CD4-positive, alpha-beta memory T cell (primary cell): ENCODE measurements around the gene SUPT4H1. TPM values are rescaled to one million over a fixed set of nuclear protein-coding genes. Genes with fewer than 3 reads are reported as not detected.
"Not testable (repeated sequence)": the region's sequence is repeated elsewhere in the genome, so short reads cannot be mapped to it uniquely, and the experiment has no call there.

Experiments
- CTCF ChIA-PET: fragments of 350-600 bp; sonication (Branson Sonifier 250); formaldehyde crosslinking; loops from one replicate; lab custom pipeline; 2021; ENCODE audit warnings: inconsistent platforms; ENCODE audit not compliant: partially characterized antibody; lab: Charles Lee
- POLR2A ChIA-PET: fragments of 350-600 bp; sonication (Branson Sonifier 250); formaldehyde crosslinking; loops from one replicate; lab custom pipeline; 2021; ENCODE audit not compliant: partially characterized antibody; lab: Charles Lee
- DNase-seq, 5 donors: peaks; one replicate each; pipeline versions ENCODE4 v3.0.0 to v3.0.0-alpha.2; 2020 to 2022; ENCODE audit warnings: mixed read lengths in 1 of 5
- H3K27ac ChIP-seq: one replicate; pipeline ENCODE4 v1.7.0; 2013; ENCODE audit warnings: low read depth, low read length
- H3K27me3 ChIP-seq: 2 replicates; pipeline ENCODE4 v1.7.0; 2013; ENCODE audit warnings: mild to moderate bottlenecking, low read length, moderate library complexity; ENCODE audit not compliant: insufficient read depth
- H3K36me3 ChIP-seq: 2 replicates; pipeline ENCODE4 v1.7.0; 2013; ENCODE audit warnings: mild to moderate bottlenecking, low read length, moderate library complexity; ENCODE audit not compliant: insufficient read depth
- H3K4me1 ChIP-seq: 2 replicates; pipeline ENCODE4 v1.7.0; 2013; ENCODE audit warnings: mild to moderate bottlenecking, low read length, moderate library complexity; ENCODE audit not compliant: insufficient read depth
- H3K4me3 ChIP-seq, 2 donors: one replicate each; pipeline ENCODE4 v1.7.0; 2013; ENCODE audit warnings: low read length in 2 of 2, mild to moderate bottlenecking in 1 of 2
- H3K9me3 ChIP-seq, 2 donors: one replicate each; pipeline ENCODE4 v1.7.0; 2013; ENCODE audit warnings: low read length in 2 of 2, control low read depth in 1 of 2; ENCODE audit not compliant: control insufficient read depth in 1 of 2
- H3K27ac Mint-ChIP-seq, 7 donors: one replicate each; pipeline ENCODE4 v1.8.0; 2020 to 2021; ENCODE audit warnings: mixed read lengths in 7 of 7, mild to moderate bottlenecking in 6 of 7, inconsistent platforms in 3 of 7, moderate library complexity in 3 of 7
- H3K27me3 Mint-ChIP-seq, 2 donors: one replicate each; pipeline ENCODE4 v1.8.0; 2020 to 2021; ENCODE audit warnings: mixed read lengths in 2 of 2
- H3K36me3 Mint-ChIP-seq, 2 donors: one replicate each; pipeline ENCODE4 v1.8.0; 2020 to 2021; ENCODE audit warnings: mixed read lengths in 2 of 2, inconsistent platforms in 1 of 2, mild to moderate bottlenecking in 1 of 2
- H3K4me1 Mint-ChIP-seq, 4 donors: one replicate each; pipeline ENCODE4 v1.8.0; 2020 to 2021; ENCODE audit warnings: mixed read lengths in 4 of 4, mild to moderate bottlenecking in 1 of 4
- H3K4me3 Mint-ChIP-seq, 8 donors: one replicate each; pipeline ENCODE4 v1.8.0; 2020 to 2021; ENCODE audit warnings: mixed read lengths in 8 of 8, mild to moderate bottlenecking in 7 of 8, moderate library complexity in 6 of 8, inconsistent platforms in 3 of 8
- H3K9me3 Mint-ChIP-seq, 8 donors: one replicate each; pipeline ENCODE4 v1.8.0; 2020 to 2021; ENCODE audit warnings: mixed read lengths in 8 of 8, mild to moderate bottlenecking in 5 of 8, inconsistent platforms in 3 of 8, moderate library complexity in 1 of 8
- intact Hi-C: fragments of 100-400 bp; cut with micrococcal nuclease; formaldehyde crosslinking; loops from one replicate; pipeline ENCODE4 v1.15.1; 2023
- polyA plus RNA-seq, 2 donors: library from polyadenylated mRNA; unstranded; fragments of 300-500 nt; fragmentation: Illumina TruSeq; gene quantifications; one replicate each; pipeline ENCODE4 v1.2.3, GENCODE V29; 2021
- total RNA-seq, 2 experiments: library from RNA; stranded (reverse); gene quantifications; one replicate each; pipeline ENCODE4 v1.2.3, GENCODE V29; 2021

Gene SUPT4H1
- total RNA-seq (10 to 100 TPM; 61.4 to 75.2 TPM), polyA plus RNA-seq (100 to 1,000 TPM in 1 of 2 donors, 10 to 100 TPM in 1; 94.4 to 120 TPM)

DNA sequence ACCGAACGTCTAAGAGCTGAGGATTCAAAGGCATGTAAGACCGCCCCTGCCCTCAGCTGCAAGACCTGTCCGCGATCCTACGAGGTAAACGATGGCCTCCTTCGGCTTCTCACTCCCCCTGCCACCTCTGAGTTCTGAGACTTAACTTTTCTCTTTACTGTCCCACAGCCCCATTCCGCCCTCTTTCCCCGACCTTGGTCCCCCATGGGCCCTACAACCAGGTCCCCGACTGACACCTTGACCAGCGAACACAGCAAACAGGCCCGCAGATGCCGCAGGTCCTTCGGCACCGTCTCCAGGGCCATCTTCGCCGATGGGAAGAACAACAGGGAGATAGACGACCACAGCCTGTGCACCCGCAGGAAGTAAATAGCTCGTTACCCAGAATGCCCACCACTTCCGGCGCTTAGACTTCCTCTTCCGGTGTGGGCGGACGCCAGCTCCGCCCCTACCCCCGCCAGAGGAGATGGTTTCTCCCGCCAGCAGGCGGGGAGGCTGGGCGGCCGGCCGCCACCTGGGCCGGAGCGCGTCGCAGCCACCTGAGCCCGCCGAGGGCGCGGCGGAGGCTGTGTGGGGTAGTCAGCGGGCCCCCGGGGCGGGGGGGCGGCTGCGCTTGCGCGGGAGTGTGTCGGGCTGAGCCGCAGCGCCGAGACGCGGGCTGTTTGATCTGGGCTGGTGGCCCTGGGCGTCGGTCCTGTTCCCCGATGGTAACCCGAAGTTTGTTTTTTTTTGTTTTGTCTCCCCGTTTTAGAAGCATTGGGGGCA lies at the start of gene SUPT4H1:
Gene SUPT4H1, minus strand, starts transcription at position 371 of the 765 bp plus-strand sequence. Its CDS starts 66 bp downstream, at position 305.
- Histone ChIP-seq H3K27me3 (no peaks in the 10 kb centered on the region), H3K4me3 (peak within 1 kb of the TSS; percentile 92 to 98), H3K4me1 (peaks cover 59% of the 10 kb centered on the region), H3K27ac (peak within 1 kb of the TSS; percentile 85), H3K9me3 (no peaks in the 10 kb centered on the region), H3K36me3 (peaks cover 29% of the 10 kb centered on the region)
- Mint-ChIP-seq H3K4me1 (peaks cover 40 to 68% (median 55%) of the 10 kb centered on the region in 4 donors), H3K9me3 (no peaks in the 10 kb centered on the region), H3K27me3 (no peaks in the 10 kb centered on the region), H3K27ac (peak within 1 kb of the TSS; percentile 98 to 100 (median 99)), H3K36me3 (peaks cover 34 to 50% of the 10 kb centered on the region in 2 donors), H3K4me3 (peak within 1 kb of the TSS; percentile 99 to 100 (median 99))
- ChIA-PET CTCF (interaction anchor here (0.7 to 6.1 kb wide), 13 partner anchors 7 to 653 kb away, joined by 3 to 102 read pairs (median 7); partner anchors contain the start of genes HSF5 and RNF43), POLR2A (interaction anchor here (0.6 to 27.8 kb wide), 22 partner anchors 12 to 866 kb away, joined by 3 to 3924 read pairs (median 5); partner anchors contain the start of genes HSF5, MKS1, MRPS23 and MTMR4)
- peak; percentile 91 to 94 (median 94) for DNase-seq
- intact Hi-C loops = loop anchor here (1.0 to 5.0 kb wide), 7 partner anchors 8 to 1265 kb away; partner anchors contain the start of genes AKAP1, RNF43, SRSF1 and TSPOAP1

DNA sequence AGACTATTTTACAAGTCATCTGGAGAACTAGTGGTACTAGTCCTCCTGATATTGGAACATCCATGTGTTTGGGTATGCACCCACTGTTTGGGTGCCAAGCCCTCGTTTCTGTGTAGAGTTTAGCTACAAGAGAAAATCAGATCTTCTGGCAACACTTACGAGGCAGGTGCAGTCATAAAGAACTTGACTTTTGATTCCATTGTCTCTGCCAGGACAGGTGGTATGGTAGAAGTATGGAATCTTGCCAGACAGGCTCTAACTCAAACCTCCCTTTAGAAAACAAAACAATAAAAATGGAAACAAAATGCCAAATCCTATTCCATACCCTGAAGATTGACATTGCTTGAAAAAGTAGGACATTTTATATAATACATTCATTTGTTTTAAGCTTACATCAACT lies 49.3 kb upstream of the SUPT4H1 start:
- Histone ChIP-seq H3K4me3 (no peak overlapping the region), H3K4me1 (no peaks in the 10 kb centered on the region), H3K9me3 (no peaks in the 10 kb centered on the region), H3K27ac (no peak overlapping the region), H3K36me3 (no peaks in the 10 kb centered on the region), H3K27me3 (no peaks in the 10 kb centered on the region)
- Mint-ChIP-seq H3K27ac (no peak overlapping the region), H3K4me3 (no peak overlapping the region), H3K4me1 (peaks cover 5 to 6% (median 5%) of the 10 kb centered on the region in 4 donors), H3K9me3 (no peaks in the 10 kb centered on the region), H3K27me3 (no peaks in the 10 kb centered on the region), H3K36me3 (peaks cover 0 to 5% of the 10 kb centered on the region in 2 donors)
- intact Hi-C loops = no loop called here
- POLR2A ChIA-PET = no interaction called here
- CTCF ChIA-PET = no interaction called here
- DNase-seq = no peak

DNA sequence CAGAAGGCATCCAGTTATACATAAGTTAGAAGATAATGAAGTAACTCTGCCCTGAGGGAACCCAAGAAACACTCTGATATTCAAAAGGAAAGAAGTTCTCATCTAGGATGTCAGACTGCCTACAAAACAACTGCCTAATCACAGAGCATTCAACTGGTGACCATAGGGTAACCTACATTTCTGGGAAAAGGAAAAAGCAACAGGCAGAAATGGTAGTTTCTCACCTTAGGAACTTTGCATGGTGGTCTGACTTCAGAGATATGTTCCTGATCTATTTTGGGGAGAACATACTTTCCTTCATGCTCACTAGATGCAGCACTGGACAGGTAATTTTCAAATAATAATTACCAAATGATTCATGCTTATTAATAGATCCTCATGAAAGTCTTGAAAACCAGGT lies 48.8 kb upstream of the SUPT4H1 start:
- Mint-ChIP-seq H3K27ac (no peak overlapping the region), H3K4me3 (no peak overlapping the region), H3K4me1 (peaks cover 5 to 6% (median 5%) of the 10 kb centered on the region in 4 donors), H3K9me3 (no peaks in the 10 kb centered on the region), H3K27me3 (no peaks in the 10 kb centered on the region), H3K36me3 (peaks cover 0 to 5% of the 10 kb centered on the region in 2 donors)
- Histone ChIP-seq H3K4me1 (no peaks in the 10 kb centered on the region), H3K27me3 (no peaks in the 10 kb centered on the region), H3K4me3 (no peak overlapping the region), H3K36me3 (no peaks in the 10 kb centered on the region), H3K9me3 (no peaks in the 10 kb centered on the region), H3K27ac (no peak overlapping the region)
- POLR2A ChIA-PET = no interaction called here
- CTCF ChIA-PET = interaction anchor here (1.0 to 1.3 kb wide), 4 partner anchors 10 to 87 kb away, joined by 3 to 6 read pairs (median 3); partner anchors contain the start of genes HSF5 and RNF43
- no peak for DNase-seq
- intact Hi-C loops = no loop called here

DNA sequence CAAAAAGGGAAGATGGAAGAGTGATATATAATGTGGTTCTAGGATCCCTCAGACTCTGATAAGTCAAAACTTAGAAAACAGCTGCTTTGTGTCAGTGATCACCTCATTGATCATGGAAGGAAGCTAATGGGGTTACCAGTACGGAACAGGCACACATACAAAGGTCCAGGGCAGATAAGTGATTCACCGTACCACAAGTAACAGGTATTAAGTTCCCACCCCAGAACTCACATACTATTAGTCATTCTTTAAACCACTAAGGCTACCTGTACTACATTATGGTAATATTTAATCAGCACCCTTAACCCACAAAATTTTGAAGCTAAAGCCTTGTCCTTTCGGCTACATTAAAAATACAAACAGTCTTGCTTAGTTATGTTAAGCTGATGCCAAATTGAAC lies 48.0 kb upstream of the SUPT4H1 start:
- no peaks in the 10 kb centered on the region for H3K36me3 ChIP-seq
- no peak overlapping the region for H3K27ac ChIP-seq
- Mint-ChIP-seq H3K27me3 (no peaks in the 10 kb centered on the region), H3K27ac (no peak overlapping the region), H3K36me3 (peaks cover 0 to 5% of the 10 kb centered on the region in 2 donors), H3K9me3 (no peaks in the 10 kb centered on the region), H3K4me3 (no peak overlapping the region), H3K4me1 (peaks cover 5 to 6% (median 5%) of the 10 kb centered on the region in 4 donors)
- H3K4me3 ChIP-seq = no peak overlapping the region
- no peak for DNase-seq
- H3K4me1 ChIP-seq = no peaks in the 10 kb centered on the region
- intact Hi-C loops = no loop called here
- CTCF ChIA-PET = interaction anchor here (1.0 to 1.3 kb wide), 4 partner anchors 9 to 88 kb away, joined by 3 to 6 read pairs (median 3); partner anchors contain the start of genes HSF5 and RNF43
- H3K27me3 ChIP-seq = no peaks in the 10 kb centered on the region
- H3K9me3 ChIP-seq = no peaks in the 10 kb centered on the region
- POLR2A ChIA-PET = interaction anchor here (1.2 kb wide), 1 partner anchor 72 kb away, joined by 3 read pairs; the partner anchor contains the start of gene TSPOAP1

DNA sequence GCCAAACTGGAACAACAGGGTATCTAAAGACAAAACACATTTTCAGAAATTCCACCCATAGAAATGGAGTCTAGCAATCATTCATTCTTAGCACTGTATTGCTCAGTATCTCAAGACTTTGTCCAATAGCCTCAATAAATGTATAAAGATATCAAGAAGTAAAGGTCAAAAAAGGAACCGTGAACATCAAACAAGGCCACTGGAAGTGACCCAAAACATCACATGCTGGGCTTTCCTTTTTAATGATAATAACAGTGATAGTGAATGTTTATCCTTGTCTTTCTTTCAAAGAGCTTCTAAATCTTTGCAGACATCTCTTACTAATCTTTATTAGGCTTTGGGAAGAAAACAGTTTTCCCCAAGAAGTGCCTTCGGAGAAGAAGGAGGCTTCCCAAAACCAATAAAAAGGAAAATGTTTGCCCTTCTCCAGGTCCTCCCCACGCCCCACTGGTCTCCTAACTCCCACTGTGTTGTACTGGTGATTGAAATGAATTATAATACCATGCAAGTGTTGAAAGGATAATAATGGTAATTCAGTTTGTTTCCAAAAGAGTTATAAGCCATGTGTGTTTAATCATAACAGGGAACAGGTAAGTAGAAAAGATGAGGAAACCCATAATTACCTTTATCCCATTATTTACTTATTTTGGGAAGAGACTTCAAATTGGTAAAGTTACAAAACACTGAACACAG lies 46.7 kb upstream of the SUPT4H1 start:
- H3K4me1 Mint-ChIP-seq = peaks cover 5 to 6% (median 5%) of the 10 kb centered on the region in 4 donors
- H3K27ac Mint-ChIP-seq = no peak overlapping the region
- H3K9me3 ChIP-seq = no peaks in the 10 kb centered on the region
- ChIA-PET POLR2A (no interaction called here), CTCF (no interaction called here)
- H3K4me3 ChIP-seq = no peak overlapping the region
- no peaks in the 10 kb centered on the region for H3K27me3 ChIP-seq
- no peaks in the 10 kb centered on the region for H3K9me3 Mint-ChIP-seq
- no peak overlapping the region for H3K27ac ChIP-seq
- H3K27me3 Mint-ChIP-seq = no peaks in the 10 kb centered on the region
- intact Hi-C loops = no loop called here
- H3K36me3 ChIP-seq = no peaks in the 10 kb centered on the region
- no peaks in the 10 kb centered on the region for H3K4me1 ChIP-seq
- DNase-seq = no peak
- H3K36me3 Mint-ChIP-seq = peaks cover 0 to 5% of the 10 kb centered on the region in 2 donors
- no peak overlapping the region for H3K4me3 Mint-ChIP-seq

DNA sequence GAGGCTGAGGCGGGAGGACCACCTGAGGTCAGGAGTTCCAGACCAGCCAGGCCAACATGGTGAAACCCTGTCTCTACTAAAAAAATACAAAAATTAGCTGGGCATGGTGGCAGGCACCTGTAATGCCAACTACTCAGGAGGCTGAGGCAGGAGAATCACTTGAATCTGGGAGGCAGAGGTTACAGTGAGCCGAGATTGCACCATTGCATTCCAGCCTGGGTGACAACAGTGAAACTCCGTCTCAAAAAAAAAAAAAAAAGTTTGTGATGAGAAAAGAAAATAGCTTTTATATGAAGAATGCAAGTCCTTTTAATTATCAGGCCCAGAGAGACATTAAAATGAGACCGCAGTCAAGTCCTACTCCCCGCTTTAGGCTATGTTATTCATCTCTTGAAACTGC lies 45.4 kb upstream of the SUPT4H1 start:
- H3K36me3 ChIP-seq, DNase-seq, H3K4me3 Mint-ChIP-seq, H3K4me3 ChIP-seq, H3K36me3 Mint-ChIP-seq, H3K27me3 Mint-ChIP-seq, H3K27ac ChIP-seq, H3K9me3 ChIP-seq, H3K9me3 Mint-ChIP-seq, H3K27ac Mint-ChIP-seq, H3K27me3 ChIP-seq, intact Hi-C loops, H3K4me1 ChIP-seq, H3K4me1 Mint-ChIP-seq: not testable (repeated sequence)
- POLR2A ChIA-PET = interaction anchor here (0.7 kb wide), 1 partner anchor 31 kb away, joined by 3 read pairs; no protein-coding TSS in a partner anchor
- CTCF ChIA-PET = interaction anchor here (1.8 kb wide), 1 partner anchor 80 kb away, joined by 5 read pairs; no protein-coding TSS in a partner anchor

DNA sequence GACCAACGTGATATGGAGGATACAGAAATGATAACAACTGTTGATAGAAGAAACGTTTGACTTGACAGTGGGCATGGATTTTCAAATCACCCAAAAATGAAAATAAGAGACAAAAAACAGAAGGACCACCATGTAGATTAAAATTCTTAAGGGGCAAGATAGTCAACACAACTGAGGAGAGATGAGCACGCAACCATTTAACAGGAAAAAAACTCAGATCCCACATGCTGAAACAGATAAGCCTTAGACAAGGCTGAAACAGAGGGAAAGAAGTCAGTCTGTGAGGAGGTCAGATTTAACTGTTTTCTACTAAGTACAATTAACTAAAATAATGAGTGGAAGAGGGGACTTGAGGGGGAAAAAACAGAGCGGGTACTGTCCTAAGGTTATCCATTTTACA lies 44.2 kb upstream of the SUPT4H1 start:
- no peak for DNase-seq
- no peak overlapping the region for H3K27ac ChIP-seq
- ChIA-PET CTCF (interaction anchor here (1.8 kb wide), 1 partner anchor 79 kb away, joined by 5 read pairs; no protein-coding TSS in a partner anchor), POLR2A (no interaction called here)
- Mint-ChIP-seq H3K27me3 (no peaks in the 10 kb centered on the region), H3K27ac (no peak overlapping the region), H3K4me3 (no peak overlapping the region), H3K9me3 (no peaks in the 10 kb centered on the region), H3K4me1 (no peaks in the 10 kb centered on the region), H3K36me3 (peaks cover 0 to 5% of the 10 kb centered on the region in 2 donors)
- H3K36me3 ChIP-seq = no peaks in the 10 kb centered on the region
- H3K9me3 ChIP-seq = no peaks in the 10 kb centered on the region
- H3K4me1 ChIP-seq = no peaks in the 10 kb centered on the region
- intact Hi-C loops = no loop called here
- no peaks in the 10 kb centered on the region for H3K27me3 ChIP-seq
- H3K4me3 ChIP-seq = no peak overlapping the region
